IPS-NIHi7 (cell line): ENCODE measurements around the gene VPS37B.
"Not testable (repeated sequence)": the region's sequence is repeated elsewhere in the genome, so short reads cannot be mapped to it uniquely, and the experiment has no call there.

Source experiments
- DNase-seq: peaks from one replicate; pipeline ENCODE4 v3.0.0; 2012; ENCODE audit warnings: mixed read lengths; ENCODE audit errors: extremely low spot score

Gene VPS37B

GRCh38 chr12:122895704-122896636 lies at the start of gene VPS37B:
Gene VPS37B (minus strand): TSS chr12:122896124. CDS start chr12:122896062, 62 bp downstream.
- peak; percentile 86 for DNase-seq

DNA sequence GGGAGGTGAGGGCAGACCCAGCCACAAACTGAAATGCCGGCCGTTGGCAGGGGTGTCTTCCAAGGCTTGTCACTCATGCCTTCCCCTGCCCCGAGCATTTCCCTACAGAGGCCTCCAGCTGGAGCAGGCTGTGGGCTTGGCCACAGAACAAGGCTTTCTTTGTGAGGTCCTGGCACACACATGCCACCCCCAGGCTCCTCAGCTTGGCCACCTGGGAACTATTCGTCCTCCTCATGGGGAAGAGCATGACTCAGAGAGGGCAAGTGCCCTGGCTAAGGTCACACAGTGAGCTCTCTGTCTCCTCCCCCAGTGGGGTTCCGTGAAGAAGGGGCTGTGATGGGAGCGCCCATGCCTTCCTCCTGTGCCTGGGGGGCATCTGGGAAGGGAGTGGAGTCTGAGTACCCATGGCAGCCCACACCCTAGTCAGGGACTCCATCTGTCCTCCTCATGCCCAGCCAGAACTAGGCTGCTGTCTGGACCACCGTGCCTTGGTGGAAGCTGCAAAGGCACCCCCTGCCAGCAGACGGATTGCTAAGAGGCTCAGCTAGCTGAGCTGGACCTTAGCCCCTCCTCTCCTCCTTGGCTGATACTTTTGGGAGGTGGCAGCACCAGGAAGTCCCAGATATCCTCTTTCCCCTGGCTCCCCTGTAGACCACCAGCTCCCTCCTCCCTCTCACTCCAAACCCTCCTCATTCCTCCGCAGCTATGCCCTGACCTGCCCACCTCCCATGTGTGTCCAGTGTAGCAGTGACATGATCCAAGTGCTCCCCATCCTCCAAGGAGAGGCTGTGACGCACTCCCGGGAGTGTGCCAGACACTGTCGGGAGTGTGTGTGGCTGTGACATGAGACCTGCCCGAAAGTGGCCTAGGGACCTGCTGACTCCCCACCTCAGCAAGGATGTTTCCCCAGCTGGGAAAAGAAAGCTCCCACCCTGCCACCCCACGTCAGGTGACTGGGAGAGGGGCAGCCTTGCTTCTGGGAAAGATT lies 49.0 kb upstream of the VPS37B start:
- no peak for DNase-seq

GRCh38 chr12:122943196-122943595 lies 47.3 kb upstream of the VPS37B start:
- no peak for DNase-seq

GRCh38 chr12:122942637-122943036 lies 46.7 kb upstream of the VPS37B start:
- no peak for DNase-seq

DNA sequence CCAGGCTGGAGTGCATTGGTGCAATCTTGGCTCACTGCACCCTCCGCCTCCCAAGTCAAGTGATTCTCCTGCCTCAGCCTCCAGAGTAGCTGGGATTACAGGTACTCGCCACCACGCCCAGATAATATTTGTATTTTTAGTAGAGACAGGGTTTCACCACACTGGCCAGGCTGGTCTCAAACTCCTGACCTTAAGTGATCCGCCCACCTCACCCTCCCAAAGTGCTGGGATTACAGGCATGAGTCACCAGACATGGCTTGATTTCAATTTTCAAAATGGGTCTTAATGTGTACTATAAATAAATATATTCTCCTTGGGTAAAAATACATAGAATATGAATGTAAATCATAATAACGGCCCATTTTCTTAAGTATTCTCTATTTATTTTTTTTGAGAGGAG lies 45.4 kb upstream of the VPS37B start:
- not testable (repeated sequence) for DNase-seq

DNA sequence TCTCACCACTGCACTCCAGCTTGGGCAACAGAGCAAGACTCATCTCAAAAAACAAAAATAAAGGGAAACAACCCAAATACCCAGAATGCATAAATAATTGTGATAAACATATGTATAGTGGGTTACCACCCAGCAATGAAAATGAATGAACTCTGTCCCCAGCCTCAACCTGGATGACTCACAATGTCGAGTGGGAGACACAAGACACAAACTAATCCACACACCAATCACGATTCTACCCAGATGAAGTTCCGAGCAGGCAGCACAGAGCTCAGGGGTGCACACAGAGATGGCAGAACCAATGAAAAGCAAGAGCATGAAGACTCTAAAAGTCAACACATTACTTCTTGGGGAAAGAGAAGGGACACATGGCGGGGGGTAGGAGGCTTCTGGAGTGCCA lies 43.2 kb upstream of the VPS37B start:
- no peak for DNase-seq

- DNase-seq: no peak
Measured at GRCh38 chr12:122937622-122938091, 41.7 kb upstream of the VPS37B start.

- DNase-seq: no peak
Measured at GRCh38 chr12:122935318-122935717, 39.4 kb upstream of the VPS37B start.

GRCh38 chr12:122934722-122935121 lies 38.8 kb upstream of the VPS37B start:
- DNase-seq: no peak

DNA sequence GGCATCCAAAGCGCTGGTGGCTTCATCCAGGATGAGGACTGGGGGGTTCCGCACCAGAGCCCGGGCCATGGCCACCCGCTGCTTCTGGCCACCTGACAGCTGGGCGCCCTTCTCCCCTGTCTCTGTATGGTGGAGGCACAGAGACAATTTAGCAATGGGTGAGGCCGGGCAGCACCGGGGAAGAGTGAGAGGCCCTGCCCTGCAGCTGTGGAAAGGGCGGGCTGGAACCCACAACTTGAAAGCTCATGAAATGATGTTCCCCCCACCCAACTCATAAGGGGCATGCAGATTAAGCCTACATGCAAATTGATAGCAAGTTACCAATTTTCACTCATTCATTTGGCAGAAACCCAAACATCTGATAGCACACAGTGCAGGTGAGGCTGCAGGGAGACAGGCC lies 36.3 kb upstream of the VPS37B start:
- DNase-seq: no peak

DNA sequence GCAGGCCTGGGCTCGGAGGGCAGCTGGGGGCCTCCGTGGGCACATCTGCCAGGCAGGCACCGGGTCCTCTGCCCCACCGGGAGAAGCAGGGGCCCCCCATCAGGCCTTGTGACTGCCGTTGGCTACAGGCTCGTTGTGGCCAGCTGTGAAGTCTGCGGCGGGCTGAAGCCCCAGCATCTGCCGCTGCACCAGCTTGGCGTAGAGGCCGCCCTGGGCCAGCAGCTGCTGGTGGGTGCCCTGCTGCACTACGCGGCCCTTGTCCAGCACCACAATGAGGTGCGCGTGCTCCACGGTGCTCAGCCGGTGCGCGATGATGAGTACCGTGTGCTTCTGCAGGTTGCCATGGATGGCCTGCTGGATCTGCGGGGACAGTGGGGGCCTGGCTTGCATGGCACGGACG lies 33.9 kb upstream of the VPS37B start:
- DNase-seq: no peak

DNA sequence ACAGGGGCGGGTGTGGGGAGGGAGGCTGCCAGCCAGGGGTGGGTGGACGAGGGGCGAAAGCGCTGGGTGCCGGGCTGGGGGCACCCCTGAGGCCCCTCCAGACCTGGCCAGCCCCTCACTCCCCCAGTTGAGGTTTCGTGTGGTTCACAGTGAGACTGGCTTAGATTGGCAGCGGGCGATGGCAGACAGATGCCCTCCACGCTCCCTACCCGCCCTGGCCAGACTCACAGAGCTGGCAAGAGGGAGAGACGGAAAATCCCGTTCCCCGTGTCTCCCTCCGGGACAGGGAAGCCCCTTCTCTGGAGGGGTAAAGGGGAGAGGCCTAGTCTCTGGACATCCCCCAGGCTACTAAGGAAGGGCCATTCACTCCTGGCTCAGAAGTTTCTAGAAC lies 33.2 kb upstream of the VPS37B start:
- no peak for DNase-seq

DNA sequence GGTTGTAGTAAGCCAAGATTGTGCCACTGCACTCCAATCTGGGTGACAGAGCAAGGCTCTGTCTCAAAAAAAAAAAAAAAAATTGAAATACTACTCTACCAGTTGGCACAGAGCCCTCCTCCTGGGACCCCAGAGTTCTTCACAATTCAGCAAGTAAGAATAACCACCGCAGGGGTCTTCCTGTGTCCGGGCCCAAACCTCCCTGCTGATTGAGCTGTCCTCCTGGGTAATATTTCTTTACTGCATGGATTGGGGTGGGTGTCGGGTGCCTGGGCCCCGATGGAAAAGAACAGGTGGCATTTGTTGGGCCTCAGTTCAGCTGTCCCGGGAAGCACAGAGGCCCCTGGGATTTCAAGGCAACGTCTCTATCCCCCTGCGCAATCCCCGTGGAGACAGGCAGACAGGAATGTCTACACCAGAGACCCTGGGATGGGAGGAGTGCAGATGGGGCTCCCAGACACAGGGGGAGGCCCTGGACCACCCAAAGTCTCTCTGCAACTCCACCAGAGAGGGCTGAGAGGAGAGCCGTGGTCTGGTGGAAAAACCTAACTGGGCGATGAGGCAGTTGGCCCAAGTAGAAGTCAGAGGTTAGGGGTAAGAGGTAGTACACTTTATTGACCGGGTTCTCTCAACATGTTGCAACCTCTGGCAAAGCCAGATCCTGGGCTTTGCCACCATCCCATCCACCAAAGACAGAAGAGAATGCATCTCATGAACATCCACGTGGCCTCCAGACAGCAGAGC lies 32.7 kb upstream of the VPS37B start:
- DNase-seq: no peak

DNA sequence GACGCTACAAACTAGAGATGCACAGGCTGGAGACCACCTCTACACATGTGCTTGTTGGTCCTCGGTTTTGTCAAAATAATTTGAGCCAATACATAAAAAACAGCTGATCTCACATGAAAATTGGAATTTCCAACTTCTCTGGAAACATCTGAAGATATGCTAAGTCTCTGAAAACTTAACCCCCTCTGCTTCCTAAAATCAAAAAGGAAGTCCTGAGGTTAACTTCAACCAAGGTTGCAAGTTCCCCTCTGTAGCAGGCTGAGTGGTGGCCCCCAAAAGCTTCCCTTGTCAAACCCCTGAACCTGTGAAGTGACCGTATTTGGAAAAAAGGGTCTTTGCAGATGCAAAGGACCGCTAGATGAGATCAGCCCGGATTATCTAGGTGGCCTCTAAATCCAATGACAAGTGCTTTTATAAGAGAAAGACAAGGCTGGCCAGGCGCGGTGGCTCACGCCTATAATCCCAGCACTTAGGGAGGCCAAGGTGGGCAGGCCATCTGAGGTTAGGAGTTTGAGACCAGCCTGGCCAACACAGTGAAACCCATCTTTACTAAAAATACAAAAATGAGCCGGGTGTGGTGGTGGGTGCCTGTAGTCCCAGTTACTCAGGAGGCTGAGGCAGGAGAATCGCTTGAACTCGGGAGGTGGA lies 32.0 kb upstream of the VPS37B start:
- no peak for DNase-seq

DNA sequence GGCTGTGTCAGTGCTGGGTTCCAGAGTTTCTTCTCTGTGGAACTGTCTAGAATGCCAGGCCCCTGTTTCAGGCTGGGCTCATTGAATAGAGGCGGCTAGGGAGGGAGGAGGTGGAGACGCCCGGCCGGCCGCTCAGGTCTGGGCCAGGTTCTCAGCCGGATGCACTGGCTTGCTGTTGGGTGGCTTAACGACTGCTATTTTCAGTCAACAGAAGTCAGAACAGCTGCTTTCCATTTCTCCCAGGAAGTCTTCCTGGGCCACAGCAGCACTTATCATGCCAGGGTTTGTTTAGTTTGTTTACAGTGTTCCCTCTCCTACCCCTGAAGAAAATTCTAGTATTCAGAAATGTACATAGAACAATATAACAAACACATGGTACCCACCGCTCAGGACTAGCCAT lies 26.0 kb upstream of the VPS37B start:
- no peak for DNase-seq

DNA sequence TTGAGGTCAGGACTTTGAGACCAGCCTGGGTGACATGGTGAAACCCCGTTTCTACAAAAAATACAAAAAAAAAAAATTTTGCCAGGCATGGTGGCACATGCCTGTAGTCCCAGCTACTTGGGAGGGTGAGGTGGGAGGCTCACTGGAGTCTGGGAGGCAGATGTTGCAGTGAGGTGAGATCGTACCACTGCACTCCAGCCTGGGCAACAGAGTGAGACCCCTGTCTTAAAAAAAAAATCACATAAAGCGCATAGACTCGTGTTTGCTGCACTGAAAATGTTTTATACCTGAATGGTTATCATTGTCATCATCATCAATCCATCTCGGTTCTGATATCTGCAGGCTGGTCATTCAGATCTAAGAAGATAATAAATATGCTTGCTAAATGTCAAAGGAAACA lies 24.8 kb upstream of the VPS37B start:
- no peak for DNase-seq

- no peak for DNase-seq
Measured at GRCh38 chr12:122918827-122919226, 22.9 kb upstream of the VPS37B start.

DNA sequence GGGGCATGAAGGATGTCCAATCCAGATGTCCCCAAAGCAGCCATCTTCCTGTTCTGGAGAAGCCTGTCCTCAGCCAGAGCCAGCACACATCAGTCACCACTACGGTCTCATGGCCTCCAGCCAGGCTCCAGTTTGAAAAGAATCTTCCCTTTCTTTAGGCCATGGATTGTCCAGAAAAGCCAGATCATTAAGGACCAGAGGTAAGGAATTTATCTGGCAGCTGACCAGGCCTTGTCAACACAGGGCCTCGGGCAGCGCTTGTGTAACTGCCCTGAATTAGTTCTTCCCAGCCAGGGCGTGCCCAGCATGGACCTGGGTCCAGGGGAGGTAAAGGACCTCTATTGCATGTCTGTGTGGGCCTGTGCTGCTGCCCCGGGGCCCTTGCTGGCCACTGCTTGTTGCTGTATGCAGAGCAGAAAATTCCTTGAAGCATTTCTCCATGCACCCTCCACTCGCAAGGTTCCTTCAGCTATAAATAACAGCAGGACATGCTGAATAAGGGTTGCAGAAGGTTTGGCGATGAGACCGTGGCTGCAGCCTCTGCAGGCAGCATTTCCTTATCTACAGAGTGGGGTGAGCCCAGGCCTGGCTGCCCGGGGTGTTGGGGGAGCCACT lies 21.7 kb upstream of the VPS37B start:
- DNase-seq: no peak

- DNase-seq: peak; percentile 40
Measured at GRCh38 chr12:122909442-122910288, 13.7 kb upstream of the VPS37B start.

DNA sequence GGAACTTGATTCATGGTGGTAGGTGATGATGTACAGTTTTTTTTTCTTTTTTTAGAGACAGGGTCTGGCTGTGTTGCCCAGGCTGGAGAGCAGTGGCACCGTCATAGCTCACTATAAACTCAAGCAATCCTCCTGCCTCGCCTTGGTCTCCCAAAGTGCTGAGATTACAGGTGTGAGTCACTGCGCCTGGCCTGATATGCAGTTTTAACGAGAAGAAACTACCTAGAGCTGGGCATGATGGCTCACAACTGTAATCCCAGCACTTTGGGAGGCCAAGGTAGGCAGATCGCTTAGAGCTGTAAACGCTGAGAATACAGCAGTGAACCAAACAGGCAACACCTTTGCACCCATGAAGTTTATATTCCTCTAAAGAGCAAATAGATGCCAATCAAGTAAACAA lies 13.0 kb upstream of the VPS37B start:
- no peak for DNase-seq
